Right lobe of liver (tissue), 6 donors: Measurements from ENCODE around the gene B3GNT8. TPM values are rescaled to one million over a fixed set of nuclear protein-coding genes. Genes with fewer than 3 reads are reported as not detected.

Experiments
- ATAC-seq, 4 donors: fragments of 200-7000 bp; cut with Tn5 transposase; one replicate each; pipeline ENCODE4 v1.9.1; 2020; ENCODE audit warnings: mild to moderate bottlenecking in 4 of 4, moderate library complexity in 4 of 4
- DNase-seq, 3 donors: peaks; one replicate each; pipeline ENCODE4 v3.0.0-alpha.2; 2020
- H3K27ac ChIP-seq, 3 donors: fragments of 200-600 bp; one replicate each; pipeline ENCODE4 v1.8.0; 2022
- H3K27me3 ChIP-seq, 2 donors: fragments of 200-600 bp; one replicate each; pipeline ENCODE4 v1.8.0; 2022
- H3K36me3 ChIP-seq, 4 donors: fragments of 200-600 bp; sonication (generic) in 1 of 4; one replicate each; pipeline versions ENCODE4 v1.5.1 to v1.8.0; 2017 to 2022; ENCODE audit warnings: control low read depth in 1 of 4
- H3K4me1 ChIP-seq, 4 donors: fragments of 200-600 bp; sonication (generic) in 1 of 4; one replicate each; pipeline versions ENCODE4 v1.5.1 to v1.8.0; 2017 to 2022; ENCODE audit warnings: control low read depth in 1 of 4
- H3K4me3 ChIP-seq, 3 donors: fragments of 200-600 bp; one replicate each; pipeline ENCODE4 v1.8.0; 2022
- H3K9me3 ChIP-seq, 4 donors: fragments of 200-600 bp; sonication (generic) in 1 of 4; one replicate each; pipeline versions ENCODE4 v1.5.1 to v1.8.0; 2017 to 2022; ENCODE audit warnings: control low read depth in 1 of 4
- POLR2A ChIP-seq: fragments of 450-650 bp; IDR thresholded peaks from one replicate; pipeline ENCODE4 v1.6.1; 2017; ENCODE audit warnings: antibody characterized with exemption, mild to moderate bottlenecking
- WGBS: methylation state at CpG from one replicate; pipeline ENCODE4 v1.1.6; 2018; ENCODE audit warnings: low coverage, low lambda C conversion rate; ENCODE audit not compliant: insufficient coverage; ENCODE audit errors: missing lambda C conversion rate; 5-methylcytosine and 5-hydroxymethylcytosine counted together
- intact Hi-C, 2 donors: fragments of 100-400 bp; cut with DNase I; formaldehyde crosslinking; loops; one replicate each; pipeline versions ENCODE4 v1.11.2 to v1.14.1; 2022
- total RNA-seq, 6 experiments: library from RNA; depleted of rRNA in 2 of 6; stranded (reverse); fragments of >200 nt in 2 of 6; fragmentation: NEBNext Ultra II Directional in 3 of 6; extraction: Animal tissue kit (Norgen Biotek cat#: 25700) in 3 of 6; gene quantifications; one replicate each; pipeline versions ENCODE4 v1.1.0 to v1.2.4, GENCODE V29; 2016 to 2023
- TF ChIP-seq, protein P1 (sequence below), 4 donors: fragments of 200-600 bp in 3 of 4; fragments of 450-650 bp in 1 of 4; IDR thresholded peaks; one replicate each; pipeline versions ENCODE4 v1.5.1 to v1.8.0; 2016 to 2022; ENCODE audit warnings: antibody characterized with exemption in 4 of 4, mild to moderate bottlenecking in 2 of 4
- donor health status: DM: no; HTN: yes; CAD: no.
- donor health status: DM: no; HTN: no; CAD: no.
- donor health status: DM: no; HTN: no; CAD: no.
- donor health status: DM: no; HTN: yes; CAD: no.
- donor health status: DM: no; HTN: yes; CAD: no.

Gene B3GNT8
- total RNA-seq, 6 experiments from 2014 or later = 0.50 to 1.2 (median 0.63) TPM

GRCh38 chr19:41421314-41421713, 5.9 kb downstream of the B3GNT8 start:
- 97% methylated on average over 6 of the region's 6 CpGs for WGBS
- no peaks in the 10 kb centered on the region for H3K4me1 ChIP-seq
- no peaks in the 10 kb centered on the region for H3K9me3 ChIP-seq
- intact Hi-C loops = no loop called here
- ATAC-seq (no peak), DNase-seq (no peak)
- H3K36me3 ChIP-seq = peaks cover 0 to 72% (median 28%) of the 10 kb centered on the region in 4 donors
- H3K27ac ChIP-seq = no peak overlapping the region
- H3K4me3 ChIP-seq = no peak overlapping the region
- no peak for TF ChIP-seq POLR2A
- TF ChIP-seq, protein P1, sequence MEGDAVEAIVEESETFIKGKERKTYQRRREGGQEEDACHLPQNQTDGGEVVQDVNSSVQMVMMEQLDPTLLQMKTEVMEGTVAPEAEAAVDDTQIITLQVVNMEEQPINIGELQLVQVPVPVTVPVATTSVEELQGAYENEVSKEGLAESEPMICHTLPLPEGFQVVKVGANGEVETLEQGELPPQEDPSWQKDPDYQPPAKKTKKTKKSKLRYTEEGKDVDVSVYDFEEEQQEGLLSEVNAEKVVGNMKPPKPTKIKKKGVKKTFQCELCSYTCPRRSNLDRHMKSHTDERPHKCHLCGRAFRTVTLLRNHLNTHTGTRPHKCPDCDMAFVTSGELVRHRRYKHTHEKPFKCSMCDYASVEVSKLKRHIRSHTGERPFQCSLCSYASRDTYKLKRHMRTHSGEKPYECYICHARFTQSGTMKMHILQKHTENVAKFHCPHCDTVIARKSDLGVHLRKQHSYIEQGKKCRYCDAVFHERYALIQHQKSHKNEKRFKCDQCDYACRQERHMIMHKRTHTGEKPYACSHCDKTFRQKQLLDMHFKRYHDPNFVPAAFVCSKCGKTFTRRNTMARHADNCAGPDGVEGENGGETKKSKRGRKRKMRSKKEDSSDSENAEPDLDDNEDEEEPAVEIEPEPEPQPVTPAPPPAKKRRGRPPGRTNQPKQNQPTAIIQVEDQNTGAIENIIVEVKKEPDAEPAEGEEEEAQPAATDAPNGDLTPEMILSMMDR (IDR thresholded peaks at IDR 0.05) = no peak
- no peaks in the 10 kb centered on the region for H3K27me3 ChIP-seq

DNA sequence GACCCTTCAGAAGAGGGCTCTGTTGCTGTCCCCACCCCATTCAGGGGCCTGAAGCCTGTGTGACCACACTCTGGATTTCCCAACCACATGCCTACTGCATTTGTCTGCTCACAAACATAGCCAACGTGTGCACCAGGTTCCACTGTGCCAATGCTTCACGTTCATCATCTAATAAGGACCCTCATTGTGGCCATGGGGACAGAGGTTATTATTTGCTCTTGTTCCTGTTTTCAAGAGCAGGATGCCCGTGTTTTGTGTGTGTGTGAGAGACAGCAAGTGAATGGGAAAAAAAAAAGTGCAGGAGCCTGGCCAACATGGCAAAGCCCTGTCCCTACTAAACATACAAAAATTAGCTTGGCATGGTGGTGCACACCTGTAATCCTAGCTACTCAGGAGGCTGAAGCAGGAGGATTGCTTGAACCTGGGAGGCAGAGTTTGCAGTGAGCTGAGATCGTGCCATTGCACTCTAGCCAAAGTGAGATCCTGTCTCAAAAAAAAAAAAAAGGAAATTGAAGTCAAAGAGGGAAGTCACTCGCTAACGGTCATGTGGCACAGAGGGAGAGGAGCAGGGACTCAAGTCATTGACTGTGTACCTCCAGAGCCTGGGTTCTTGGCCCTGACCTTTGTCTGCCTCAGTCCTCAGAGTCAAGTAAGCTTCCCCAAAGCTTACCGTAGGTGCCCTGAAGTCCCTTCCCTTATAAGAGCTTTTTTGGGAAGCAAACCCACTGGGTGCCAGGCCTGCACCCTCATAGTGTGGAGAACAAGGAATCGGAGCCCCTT, 6.9 kb downstream of the B3GNT8 start:
- Histone ChIP-seq H3K4me1 (no peaks in the 10 kb centered on the region), H3K4me3 (no peak overlapping the region), H3K9me3 (no peaks in the 10 kb centered on the region), H3K36me3 (peaks cover 0 to 71% (median 29%) of the 10 kb centered on the region in 4 donors), H3K27me3 (no peaks in the 10 kb centered on the region), H3K27ac (peak overlapping the region in 1 of 3 donors; percentile 33)
- WGBS = 58% methylated on average over 5 of the region's 8 CpGs
- TF ChIP-seq POLR2A = no peak
- TF ChIP-seq, protein P1 (IDR thresholded peaks at IDR 0.05) = no peak
- intact Hi-C loops = no loop called here
- DNase-seq = peak in 1 of 3 donors; percentile 29
- peak; percentile 53 to 79 (median 62) for ATAC-seq

DNA sequence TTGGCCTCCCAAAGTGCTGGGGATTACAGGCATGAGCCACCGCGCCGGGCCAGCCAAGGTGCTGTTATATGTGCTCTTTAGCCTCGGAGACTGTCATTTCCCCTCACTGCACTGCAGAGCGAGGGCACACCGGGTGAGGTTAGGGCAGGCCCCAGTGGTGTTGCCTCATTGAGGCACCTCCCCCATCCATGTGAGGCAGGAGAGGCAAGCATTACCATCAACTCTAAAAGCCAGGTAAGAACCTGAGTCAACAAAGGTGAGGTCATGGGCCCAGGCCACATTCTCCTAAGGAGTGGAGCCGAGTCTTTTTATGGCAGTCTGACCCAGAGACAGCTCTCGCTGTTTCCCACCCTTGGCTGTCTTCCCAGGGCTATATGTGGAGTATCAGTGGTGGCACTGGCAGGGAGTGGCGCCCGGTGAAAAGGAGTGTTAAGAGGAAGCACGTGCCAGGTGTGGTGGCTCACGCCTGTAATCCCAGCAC, 10.9 kb downstream of the B3GNT8 start:
- ATAC-seq (no peak), DNase-seq (no peak)
- intact Hi-C loops = no loop called here
- 100% methylated on average over 4 of the region's 12 CpGs for WGBS
- no peaks in the 10 kb centered on the region for H3K4me1 ChIP-seq
- no peak overlapping the region for H3K4me3 ChIP-seq
- no peaks in the 10 kb centered on the region for H3K27me3 ChIP-seq
- H3K9me3 ChIP-seq = no peaks in the 10 kb centered on the region
- H3K27ac ChIP-seq = no peak overlapping the region
- no peak for TF ChIP-seq POLR2A
- TF ChIP-seq, protein P1 (IDR thresholded peaks at IDR 0.05) = no peak
- H3K36me3 ChIP-seq = peaks cover 0 to 64% (median 27%) of the 10 kb centered on the region in 4 donors

- ATAC-seq = no peak
- H3K27me3 ChIP-seq = no peaks in the 10 kb centered on the region
- H3K4me3 ChIP-seq = no peak overlapping the region
- H3K9me3 ChIP-seq = no peaks in the 10 kb centered on the region
- H3K36me3 ChIP-seq = peaks cover 0 to 55% (median 22%) of the 10 kb centered on the region in 4 donors
- peaks cover 0 to 2% (median 0%) of the 10 kb centered on the region in 4 donors for H3K4me1 ChIP-seq
- TF ChIP-seq, protein P1 (IDR thresholded peaks at IDR 0.05) = no peak
- no peak for TF ChIP-seq POLR2A
- intact Hi-C loops = no loop called here
- DNase-seq = no peak
- WGBS = 70% methylated on average over 4 of the region's 9 CpGs
- H3K27ac ChIP-seq = no peak overlapping the region
Observed at GRCh38 chr19:41415154-41415571, 12.0 kb downstream of the B3GNT8 start.
